ENCODE measurements around the gene NR5A1.

GRCh38 chr9:124481115-124481514 is 26.1 kb downstream of the NR5A1 start:
- TF ChIP-seq EZH2 (IDR thresholded peaks at IDR 0.05; ENCODE audit: insufficient read depth, poor library complexity, severe bottlenecking) = no peak
- no peak for TF ChIP-seq EZH2phosphoT487 (IDR thresholded peaks at IDR 0.05; ENCODE audit: insufficient read depth, low read depth)

Measured in GM23248 (cell line).